Measurements from ENCODE around the gene ITGB3.

The ITGB3 gene

DNA sequence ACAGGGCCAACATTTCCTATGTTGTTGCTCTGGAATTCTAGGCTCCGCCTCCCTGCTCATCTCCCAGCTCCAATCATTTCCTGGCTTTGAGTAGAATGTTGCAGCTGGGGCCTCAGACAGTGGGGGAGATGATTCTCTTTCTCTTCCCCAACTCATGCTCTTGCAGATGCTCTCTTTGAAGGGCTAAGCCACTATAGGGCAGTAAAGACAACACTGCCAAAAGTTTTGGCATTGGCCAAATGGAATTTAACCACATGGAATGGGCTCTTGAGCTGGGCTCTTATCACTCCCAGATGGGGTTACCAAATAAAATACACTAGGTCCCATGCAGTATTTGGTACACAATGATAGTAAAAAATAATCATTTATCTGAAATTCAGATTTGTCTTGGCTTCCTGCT lies 50.6 kb downstream of the ITGB3 start:
- DNase-seq = no peak

DNA sequence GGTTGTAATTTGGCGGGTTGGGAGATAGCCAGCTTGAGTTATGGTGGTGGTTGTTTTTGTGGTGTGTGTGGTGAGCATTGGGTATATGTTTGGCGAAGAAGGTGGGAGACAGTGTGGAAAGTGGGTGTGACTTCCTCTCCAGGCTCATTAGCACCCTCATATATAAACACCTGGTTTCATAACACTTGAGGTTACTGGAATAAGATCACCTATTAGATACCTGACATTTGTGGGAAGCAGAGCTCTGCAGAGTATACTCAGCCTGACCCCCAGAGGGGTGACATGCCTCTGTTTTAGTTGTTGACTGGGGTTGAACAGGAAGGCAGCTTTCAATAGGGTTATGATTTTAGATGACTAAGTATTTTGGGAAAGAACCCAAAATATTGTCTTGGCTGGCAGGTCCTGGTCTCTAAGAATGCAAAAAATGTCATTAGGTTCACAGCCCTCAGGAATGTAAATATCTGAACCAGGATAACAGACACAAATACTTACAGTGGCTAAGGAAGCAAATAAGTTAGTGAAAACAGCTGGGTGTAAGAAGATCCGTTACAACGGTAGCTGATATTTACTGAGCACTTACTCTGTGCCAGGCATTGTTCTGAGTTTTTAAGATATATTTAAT lies 51.8 kb downstream of the ITGB3 start:
- no peak for DNase-seq

DNA sequence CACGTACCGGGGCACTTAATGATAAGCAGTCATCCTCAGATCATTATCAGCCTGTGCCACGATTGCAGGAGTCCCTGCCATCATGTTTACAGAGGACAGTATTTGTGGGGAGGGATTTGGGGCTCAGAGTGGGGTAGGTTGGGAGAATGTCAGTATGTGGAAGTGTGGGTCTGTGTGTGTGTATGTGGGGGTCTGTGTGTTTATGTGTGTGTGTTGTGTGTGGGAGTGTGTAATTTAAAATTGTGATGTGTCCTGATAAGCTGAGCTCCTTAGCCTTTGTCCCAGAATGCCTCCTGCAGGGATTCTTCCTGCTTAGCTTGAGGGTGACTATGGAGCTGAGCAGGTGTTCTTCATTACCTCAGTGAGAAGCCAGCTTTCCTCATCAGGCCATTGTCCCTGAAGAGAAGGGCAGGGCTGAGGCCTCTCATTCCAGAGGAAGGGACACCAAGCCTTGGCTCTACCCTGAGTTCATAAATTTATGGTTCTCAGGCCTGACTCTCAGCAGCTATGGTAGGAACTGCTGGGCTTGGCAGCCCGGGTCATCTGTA lies 56.6 kb downstream of the ITGB3 start:
- DNase-seq = no peak

DNA sequence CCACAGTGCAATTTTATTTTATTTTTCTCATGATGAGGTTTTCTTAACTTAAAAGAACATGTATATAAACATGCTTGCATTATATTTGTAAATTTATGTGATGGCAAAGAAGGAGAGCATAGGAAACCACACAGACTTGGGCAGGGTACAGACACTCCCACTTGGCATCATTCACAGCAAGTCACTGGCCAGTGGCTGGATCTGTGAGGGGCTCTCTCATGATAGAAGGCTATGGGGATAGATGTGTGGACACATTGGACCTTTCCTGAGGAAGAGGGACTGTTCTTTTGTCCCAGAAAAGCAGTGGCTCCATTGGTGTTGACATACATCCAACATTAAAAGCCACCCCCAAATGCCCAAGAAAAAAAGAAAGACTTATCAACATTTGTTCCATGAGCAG lies 57.8 kb downstream of the ITGB3 start:
- DNase-seq = no peak

DNA sequence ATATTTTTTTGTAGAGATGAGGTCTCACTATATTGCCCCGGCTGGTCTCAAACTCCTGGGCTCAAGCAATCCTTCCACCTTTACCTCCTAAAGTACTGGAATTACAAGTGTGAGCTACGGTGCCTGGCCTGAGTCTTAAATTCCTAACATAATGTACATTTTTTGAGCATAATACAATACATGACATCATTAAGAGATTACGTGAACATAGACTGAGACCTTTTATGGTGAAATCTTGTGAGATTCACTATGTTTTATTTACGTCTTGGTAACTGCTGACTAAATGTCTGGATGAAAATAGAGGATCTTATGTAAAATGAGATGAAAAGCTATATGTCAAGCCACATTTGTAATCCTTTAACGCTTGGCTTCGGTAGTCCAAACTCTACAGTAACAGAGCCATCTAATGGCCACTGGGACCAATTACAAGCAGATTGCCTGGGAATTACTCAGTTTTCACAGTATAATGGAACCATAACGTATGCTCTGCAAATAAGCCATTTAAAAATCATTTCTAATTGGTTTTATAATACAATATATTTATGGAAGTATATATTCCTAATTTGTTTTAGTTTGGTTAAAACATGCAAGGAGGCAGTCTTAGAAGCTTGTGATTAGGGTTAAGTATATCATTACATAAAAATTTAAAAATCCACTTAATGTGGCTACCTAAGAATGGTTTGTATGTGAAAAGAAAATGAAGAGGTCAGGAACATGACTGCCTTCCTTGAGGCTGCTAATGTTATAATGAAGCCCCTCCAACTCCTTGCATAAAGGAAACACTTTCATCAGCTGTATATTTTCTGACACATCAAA lies 62.0 kb downstream of the ITGB3 start:
- peak; percentile 70 for DNase-seq

DNA sequence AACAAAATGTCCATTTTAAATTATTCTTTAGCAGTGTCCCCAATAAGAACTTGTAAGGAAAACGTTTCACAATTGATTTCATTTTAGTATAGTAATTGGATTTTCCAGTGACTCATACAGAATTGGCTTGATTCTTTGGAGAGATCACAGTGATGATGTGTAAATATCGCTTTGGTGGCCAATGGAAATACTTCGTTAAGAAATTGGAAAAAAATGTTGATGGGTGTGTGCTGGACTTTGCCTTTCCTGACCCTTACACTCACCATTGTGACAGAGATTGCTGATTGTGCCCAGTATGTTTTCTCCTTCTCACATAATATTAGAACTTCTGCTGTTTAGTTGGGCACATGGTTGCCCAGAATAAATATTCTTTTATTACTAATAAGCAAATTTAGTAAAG lies 62.7 kb downstream of the ITGB3 start:
- no peak for DNase-seq

DNA sequence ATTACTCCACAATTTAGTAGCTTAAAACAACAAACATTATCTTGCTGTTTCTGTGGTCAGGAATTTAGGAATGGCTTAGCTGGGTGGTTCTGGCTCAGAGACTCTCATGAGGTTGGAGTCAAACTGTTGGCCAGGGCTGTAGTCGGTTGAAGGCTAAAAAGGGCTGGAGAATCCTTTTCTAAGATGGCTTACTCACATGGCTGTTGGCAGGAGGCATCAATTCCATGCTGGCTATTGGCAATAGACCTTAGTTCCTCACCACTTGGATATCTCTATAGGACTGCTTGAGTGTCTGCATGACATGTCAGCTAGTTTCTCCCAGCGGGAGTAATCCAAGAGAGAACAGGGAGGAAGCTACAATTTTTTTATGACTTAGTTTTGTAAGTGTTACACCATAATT lies 63.5 kb downstream of the ITGB3 start:
- no peak for DNase-seq

DNA sequence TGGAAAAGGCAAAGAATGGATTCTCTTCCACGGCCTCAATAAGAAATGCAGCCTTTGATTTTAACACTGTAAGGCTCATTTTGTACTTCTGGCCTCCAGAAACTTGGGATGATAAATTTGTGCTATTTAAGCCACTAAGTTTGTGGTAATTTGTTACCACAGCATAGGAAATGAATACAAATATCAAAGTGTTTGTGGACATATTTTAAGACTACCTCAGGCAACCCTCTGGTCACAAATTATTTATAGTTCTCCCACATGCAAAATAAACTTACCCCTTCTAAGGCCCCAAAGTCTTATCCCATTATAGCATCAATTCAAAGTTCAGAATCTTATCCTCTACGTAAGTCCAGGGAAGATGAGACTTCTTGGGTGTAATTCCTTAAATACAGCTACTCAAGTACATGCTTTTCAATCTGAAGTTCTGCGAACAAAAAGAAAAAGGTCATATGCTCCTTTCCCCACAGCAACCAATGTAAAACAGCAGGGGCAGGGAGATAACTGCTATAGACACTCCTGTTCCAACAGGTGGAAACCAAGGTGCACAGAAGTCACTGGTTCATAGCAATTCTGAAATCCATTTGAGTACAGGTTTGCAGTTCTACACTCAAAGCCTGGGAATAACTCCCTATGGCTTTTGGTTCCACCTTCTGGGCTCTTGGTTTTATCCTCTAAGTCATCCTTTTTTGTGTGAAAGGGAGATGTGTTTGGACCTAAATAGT lies 64.7 kb downstream of the ITGB3 start:
- no peak for DNase-seq

DNA sequence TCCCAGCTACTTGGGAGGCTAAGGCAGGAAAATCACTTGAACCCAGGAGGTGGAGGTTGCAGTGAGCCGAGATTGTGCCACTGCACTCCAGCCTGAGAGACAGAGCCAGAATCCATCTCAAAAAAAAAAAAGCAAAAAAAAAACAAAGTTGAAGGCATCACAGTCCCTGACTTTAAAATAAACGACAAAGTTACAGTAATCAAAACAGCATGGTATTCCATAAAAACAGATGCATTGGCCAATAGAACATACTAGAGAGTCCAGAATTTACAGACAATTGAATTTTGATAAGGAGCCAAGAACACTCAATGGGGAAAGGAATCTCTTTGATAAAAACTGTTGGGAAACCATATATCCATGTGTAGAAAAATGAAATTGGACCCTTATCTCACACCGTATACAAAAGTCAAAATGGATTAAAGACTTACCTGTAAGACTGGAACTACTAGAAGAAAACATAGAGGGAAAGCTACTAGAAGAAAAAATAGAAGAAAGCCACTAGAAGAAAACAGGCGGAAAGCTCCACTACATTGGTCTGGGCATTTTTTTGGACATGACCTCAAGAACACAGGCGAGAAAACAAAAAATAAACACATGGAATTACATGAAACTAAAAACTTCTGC lies 67.4 kb downstream of the ITGB3 start:
- no peak for DNase-seq

DNA sequence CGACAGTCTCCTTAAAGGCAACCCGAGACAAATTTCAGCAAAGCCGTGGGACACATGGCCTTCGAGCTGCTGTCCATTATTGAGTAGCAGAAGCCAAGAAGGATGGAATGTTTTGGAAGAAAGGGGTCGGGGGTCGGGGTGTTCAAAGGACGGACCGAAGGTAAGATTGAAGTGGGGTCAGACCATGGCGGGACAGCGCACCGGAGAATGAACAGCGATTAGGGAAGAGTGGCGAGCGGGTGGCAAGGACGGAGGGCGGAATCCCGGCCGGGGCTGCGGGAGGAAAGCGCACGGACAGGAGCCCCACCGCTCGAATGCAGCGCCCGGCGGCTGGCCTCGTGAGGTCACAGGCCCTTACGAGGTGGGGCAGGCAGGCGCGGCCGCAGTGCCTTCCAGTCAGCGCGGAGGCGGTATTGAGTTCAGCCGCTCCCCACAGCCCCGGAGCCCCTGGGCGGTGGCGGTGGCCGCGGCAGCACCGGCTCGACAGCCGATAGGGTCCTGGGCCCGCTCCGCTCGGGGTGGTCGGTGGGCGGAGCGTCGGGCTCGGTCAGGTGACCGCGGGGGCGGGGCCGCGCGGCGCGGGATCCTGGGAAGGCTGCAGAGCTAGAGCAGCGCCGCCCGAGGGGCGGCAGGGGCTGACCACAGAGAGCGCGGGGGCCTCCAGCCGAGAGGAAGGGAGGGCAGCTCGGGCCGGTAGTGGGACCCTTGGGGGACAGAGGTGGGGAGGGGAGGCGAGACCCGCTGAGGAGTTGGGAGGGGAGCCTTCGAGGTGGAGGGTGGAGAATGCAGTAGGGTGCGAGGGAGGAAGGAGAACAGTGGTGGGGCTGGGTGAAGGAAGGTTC lies 70.0 kb downstream of the ITGB3 start, which contains the start of gene EFCAB13:
TSS of gene EFCAB13 (plus strand) at position 574 of the 842 bp plus-strand sequence. CDS start 4,399 bp downstream, outside the sequence.
- peak; percentile 88 for DNase-seq

DNA sequence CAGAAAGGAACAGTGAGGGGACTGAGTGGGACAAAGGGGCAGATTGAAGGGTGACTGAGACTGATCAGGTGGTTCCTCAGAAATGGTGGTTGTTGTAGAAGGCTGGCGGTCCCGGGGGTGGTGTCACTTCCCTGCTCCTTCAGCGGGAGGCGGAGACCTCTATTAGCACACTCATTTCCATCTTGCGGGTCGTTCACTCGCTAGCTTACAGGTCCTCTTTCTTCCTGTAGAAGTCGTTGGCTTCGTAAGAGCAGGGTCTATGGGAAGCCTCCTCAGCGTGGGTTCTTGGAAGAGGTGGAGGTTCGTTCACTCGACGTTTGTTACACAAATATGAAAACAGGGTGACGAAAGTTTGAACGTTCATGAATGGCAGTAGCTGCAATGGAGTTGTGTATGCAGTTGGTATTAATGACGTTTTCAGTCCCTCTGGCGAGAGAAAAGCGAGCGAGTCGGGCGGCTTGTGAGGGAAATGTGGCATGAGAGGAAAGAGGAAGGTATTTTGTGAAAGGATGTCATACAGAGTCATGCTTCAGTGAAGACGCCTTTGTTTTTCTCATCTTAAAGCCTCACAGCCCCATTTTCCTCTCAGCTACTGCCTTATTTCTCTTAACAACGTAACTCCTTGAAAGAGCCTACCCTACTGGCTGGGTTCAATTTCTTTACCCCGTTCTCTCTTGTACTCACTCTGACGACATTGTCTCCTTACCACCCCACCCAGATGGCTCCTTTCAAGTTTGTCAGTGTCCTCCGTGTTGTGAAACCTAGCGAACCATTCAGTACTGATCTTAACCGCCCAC lies 70.8 kb downstream of the ITGB3 start:
- peak; percentile 64 for DNase-seq

DNA sequence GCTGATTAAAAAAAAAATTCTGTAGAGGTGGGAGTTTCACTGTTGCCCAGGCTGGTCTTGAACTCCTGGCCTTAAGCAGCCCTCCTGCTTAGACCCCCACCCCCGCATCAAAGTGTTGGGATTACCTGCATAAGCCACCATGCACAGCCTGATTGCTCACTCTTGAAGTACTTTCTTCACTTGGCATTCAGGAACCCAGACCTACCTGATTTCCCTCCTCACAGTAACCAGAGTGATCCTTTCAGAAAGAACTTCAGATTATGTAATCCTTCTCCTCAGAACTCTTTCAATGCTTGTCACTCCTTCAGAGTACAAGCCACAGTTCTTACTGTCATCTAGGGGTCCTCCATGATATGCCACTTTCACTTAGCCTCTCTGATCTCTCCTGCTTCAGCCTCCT lies 71.5 kb downstream of the ITGB3 start:
- DNase-seq = peak; percentile 12

DNA sequence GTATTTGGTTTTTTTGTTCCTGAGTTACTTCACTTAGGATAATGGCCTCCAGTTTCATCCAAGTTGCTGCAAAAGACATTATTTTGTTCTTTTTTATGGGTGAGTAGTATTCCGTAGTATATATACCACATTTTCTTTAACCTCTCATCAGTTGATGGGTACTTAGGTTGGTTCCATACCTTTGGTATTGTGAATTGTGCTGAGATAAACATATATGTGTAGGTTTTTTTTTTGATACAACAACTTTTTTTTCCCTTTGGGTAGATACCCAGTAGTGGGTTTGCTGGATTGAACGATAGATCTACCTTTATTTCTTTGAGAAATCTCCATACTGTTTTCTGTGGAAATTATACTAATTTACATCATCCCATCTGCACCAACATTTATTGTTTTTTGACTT lies 76.9 kb downstream of the ITGB3 start:
- DNase-seq = no peak

DNA sequence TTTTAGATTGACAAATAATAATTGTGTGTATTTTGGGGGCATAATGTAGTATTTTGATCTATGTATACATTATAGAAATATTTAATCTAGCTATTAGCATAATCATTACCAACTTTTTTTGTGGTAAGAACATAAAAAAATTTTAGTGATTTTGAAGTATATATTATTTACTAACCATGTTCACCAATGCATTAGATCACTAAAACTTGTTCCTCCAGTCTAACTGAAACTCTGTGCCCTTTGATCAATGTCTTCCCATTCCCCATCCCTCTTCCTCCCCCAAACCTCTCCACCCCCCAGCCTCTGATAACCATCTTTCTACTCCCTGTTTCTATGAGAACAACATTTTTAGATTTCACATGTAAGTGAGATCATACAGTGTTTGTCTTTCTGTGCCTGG lies 78.7 kb downstream of the ITGB3 start:
- DNase-seq = no peak

DNA sequence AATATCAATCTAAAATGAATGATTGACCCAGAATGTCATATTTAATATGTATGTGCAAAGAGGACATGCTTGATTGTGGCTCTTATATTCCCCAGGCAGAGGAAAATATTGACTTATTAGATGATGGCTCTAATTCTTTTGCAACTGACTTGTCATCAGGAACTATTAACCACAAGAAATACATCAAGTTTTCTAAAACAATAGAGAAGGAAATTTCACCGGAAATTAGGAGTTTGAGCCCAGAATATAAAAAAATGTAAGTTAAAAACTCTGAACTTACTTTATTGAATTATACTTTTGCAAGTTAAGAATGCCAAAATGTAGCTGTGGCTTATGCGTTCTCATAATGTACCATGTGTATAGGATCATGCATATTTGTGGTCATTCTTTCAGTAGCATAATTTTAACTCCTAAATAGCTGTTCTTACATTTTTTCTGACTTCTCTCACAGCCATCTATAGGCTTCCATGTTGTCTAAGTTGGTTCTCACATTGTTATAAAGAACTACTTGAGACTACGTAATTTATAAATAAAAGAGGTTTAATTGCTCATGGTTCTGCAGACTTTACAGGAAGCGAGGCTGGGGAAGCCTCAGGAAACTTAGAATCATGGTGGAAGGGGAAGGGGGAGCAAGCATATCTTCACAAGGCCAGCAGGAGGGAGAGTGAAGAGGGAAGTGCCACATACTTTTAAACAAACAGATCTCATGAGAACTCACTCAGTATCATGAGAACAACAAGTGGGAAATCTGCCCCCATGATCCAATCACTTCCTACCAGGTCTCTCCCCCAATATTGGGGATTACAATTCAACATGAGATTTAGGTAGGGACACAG lies 81.7 kb downstream of the ITGB3 start:
- no peak for DNase-seq

DNA sequence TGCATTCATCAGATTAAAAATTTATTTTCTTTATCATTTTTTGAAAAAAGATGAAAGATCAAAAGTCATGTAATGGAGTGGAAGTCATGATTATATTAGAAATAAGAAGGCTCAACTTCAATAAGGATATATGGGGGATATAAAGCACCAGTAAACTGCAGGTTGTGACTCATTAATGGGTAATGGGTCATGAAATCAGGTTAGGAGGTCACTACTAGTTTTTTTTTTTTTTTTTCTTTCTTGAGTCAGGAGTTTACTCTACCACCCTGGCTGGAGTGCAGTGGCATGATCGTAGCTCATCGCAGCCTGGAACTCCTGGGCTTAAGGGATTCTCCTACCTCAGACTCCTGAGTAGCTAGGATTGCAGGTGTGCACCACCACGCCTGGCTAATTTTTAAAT lies 84.4 kb downstream of the ITGB3 start:
- no peak for DNase-seq

DNA sequence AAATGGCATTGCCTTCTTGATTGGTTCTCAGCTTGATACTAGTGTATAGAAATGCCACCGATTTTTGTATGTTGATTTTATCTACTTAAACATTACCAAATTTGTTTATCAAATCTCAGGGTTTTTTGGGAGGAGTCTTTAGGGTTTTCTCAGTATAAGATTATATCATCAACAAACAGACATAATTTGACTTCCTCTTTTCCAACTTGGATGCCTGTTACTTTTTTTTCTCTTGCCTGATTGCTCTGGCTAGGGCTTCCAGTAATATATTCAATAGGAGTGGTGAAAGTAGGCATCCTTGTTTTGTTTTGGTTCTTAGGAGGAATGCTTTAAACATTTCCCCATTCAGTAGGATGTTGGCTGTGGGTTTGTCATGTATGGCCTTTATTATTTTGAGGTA lies 99.2 kb downstream of the ITGB3 start:
- DNase-seq = peak; percentile 36

DNA sequence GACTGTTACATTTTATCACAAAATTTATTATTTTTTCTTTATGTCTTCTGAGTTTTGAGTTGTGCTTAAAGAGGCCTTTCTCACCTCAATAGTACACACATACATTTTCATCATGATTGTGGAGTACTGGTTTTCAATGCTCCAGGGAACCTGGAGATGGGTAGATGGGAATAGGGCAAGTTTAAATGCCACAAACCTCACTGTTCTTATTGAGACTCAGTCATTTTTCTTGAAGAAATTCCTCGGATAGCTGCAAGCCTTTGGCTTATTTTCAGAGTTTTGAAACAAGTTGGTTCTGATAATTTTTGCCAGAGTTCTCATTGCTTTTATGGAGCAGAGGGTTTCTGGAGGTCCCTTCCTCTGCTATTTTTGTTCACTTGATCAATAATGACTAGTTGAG lies 105.0 kb downstream of the ITGB3 start:
- no peak for DNase-seq

Data from MV-4-11 (cell line).